GM21723 (cell line): ENCODE results near the gene ADAMTS2.

Source experiments
- ATAC-seq: cut with Tn5 transposase; IDR thresholded peaks from one replicate; pipeline ENCODE4 v1.9.1; 2021; ENCODE audit warnings: mild to moderate bottlenecking, moderate library complexity; ENCODE audit not compliant: unreplicated experiment

The ADAMTS2 gene

DNA sequence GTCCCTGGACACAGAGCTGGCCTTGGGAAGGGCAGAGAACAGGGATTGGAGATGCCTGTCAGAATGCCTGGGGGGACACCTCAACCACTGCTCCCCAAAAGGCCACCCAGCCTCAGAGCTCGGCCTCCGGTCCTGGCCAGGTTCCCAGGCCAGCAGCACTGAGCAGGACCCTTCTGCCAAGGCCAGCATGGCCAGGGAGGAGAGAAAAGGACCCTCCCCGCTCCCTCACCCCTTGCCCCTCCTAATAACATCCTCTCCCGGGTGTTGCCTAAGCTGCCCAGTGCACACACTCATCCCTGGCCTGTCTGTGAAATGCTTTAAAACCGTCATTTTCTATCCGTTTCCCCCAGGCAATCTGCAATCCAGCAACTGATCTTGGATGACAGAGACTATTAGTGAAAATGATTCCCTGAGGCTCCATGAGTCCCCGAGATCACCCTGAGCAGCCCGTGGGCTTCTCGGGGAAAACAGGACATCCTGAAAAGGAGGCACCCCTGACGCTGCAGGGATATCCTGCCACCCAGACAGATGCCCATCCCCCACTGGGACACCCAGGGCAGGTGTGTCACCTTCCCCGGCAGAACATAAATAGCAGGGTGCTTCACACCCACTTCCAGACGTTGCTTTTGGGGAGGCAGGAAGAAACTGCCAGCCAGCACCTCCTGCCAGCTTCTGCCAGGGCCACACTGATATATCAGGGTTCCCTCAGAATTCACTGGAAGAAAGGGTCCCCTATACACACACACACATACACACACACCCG is 75.3 kb downstream of the ADAMTS2 start:
- ATAC-seq, result no peak

DNA sequence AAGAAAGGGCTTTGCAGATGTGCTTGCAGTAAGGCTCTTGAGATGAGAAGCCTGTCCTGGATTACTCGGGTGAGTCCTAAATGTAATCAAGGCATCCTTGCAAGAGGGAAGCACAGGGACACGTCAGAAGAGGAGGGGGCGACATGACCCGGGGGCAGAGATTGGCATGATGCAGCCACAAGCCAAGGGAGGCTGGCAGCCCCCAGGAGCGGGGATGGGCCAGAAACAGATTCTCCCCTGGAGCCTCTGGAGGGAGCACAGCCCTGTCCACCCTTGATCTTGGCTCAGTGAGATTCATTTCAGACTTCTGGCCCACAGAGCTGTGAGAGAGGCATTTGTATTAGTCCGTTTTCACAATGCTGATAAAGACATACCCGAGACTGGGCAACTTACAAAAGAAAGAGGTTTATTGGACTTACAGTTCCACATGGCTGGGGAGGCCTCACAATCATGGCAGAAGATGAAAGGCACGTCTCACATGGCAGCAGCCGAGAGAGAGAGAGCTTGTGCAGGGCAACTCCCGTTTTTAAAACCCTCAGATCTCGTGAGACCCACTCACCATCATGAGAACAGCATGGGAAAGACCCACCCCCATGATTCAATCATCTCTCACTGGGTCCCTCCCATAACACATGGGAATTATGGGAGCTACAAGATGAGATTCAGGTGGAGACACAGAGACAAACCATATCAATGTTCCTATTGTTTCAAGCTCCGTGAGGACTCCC is 76.1 kb downstream of the ADAMTS2 start:
- ATAC-seq, result no peak

DNA sequence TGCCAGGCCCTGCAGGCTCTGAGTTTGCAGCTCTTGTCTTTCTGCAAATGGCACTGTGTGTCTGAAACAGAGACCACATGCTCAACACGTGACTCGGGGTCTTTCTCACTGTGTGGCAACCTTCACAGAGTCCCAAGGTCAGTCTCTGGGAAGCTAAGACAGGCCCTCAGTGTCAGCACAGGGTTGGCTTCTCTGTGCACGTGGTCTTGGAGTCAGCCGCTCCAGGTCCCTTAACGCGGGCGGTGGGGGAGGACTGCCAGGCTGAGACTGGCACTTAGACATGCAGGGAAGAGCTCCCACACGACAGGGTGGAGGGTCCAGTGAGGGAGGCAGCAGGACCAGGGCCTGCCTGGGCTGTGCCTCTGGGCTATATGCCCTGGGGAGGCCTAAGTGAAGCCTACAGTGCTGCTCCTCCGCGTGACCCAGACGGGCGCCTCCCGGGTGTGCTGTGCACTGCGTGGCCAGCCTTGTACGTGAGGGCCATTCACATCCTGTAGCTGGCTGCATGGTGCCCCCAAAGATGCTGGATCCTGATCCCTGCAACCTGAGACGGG is 76.8 kb downstream of the ADAMTS2 start:
- no peak for ATAC-seq

DNA sequence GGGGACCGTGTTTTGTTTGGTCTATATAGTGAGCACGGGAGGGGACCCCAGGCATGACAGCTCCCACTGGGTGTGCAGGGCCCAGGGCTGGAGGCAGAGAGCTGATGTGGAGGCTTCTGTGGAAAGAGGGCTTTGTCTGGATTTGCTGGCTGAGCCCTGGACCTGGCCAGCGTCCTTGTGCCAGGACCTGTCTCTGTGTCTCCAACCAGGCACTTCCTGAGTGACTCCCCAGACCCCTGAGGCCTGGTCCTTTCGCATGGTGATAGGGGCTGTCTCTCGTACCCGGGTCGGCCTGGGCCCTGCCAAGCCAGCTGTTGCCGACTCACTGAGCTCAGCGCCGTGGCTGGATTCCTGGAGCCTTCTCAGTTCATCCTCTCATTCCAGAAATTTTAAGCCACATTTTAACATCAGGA is 77.6 kb downstream of the ADAMTS2 start:
- ATAC-seq, result no peak

DNA sequence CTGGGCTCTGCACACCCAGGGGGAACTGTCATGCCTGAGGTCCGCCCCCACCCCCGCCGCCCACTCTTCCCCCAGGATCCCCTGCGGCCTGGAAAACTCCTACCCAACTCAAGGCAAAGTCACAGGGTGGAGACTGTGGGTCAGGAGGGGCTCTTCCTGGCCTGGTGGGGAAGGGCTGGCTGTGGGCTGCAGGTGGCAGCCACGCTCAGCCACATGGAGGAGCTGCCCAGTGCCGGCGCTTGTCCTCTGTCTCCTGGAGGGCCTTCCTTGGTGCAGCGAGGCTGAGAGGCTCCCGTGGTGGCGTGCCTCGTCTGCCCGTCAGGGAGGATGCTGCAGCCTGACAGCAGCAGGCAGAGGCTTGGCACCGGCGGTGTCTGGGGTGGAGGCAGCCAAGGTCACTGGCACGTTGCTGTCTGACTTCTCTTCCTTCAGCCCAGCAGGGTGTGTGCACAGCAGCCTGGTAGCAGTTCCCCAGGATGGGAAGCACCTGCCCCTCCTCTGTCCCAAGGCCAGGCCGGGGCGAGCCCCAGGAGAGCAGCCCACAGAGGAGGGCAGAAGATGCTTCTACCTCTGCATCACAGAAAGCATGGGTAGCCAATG is 78.1 kb downstream of the ADAMTS2 start:
- ATAC-seq, result no peak

DNA sequence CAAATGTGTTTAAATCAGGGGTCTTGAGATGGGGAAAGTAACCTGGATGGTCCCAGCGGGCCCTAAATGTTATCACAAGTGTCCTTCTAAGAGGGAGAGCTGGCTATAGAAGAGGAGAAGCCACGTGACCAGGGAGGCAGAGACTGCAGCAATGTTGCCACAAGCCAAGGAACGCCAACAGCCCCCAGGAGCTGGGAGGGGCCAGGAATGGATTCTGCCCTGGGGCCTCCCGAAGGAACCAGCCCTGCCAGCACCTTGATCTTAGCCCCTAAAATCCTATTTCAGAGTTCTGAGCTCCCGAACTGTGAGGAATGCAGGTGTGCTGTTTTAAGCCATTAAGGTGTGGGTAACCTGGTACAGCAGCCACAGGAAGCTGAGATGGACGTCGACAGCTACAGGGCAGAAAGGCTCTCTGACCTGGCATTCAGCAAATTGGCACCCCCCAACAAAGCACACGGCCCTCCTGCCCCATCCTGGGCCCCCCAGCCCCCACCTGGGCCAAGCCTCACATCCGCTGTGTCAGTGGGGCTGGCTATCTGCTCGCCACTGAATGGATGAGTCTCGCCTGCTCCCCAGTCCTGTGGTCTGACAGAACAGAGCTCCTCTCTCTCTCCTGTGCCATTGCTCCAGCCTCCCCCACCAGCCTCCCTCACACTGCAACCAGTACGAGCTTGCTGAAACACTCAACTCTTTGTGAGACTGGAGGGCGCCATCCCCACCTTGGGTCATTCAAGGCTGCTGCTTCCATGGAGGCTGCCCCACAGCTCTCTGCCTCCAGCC is 78.8 kb downstream of the ADAMTS2 start:
- ATAC-seq, result no peak

DNA sequence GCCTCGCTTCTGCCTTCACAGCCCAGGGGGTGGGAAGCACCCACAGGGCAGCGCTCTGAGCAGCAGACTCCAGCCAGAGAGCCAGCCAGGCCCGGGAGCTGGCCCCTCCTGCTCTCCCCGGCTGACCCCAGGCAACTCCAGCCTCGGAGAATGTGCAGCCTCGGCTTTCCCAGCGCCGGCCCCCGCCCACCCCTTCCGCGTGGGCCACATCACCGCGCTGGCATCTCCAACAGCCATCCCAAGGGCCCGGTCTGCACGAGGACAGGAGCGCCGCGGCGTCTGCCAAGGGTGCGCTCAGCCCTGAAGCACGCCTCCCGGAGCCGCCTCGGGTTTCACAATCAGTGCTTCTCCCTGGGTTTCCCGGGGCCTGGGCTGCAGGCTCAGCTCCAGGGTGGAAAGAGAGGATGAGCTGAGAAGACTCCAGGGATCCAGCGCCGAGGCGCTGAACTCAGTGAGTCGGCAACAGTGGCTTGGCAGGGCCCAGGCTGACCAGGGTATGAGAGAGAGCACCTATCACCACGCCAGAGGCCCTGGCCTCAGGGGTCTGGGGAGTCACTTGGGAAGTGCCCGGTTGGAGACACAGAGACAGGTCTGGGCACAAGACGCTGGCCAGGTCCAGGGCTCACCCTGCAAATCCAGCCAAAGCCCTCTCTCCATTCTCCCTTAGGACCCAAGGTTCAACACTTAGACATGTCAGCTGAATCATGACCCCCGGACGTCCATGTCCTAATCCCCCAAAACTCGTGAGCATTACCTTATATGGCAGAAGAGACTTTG is 79.6 kb downstream of the ADAMTS2 start:
- ATAC-seq, result no peak

DNA sequence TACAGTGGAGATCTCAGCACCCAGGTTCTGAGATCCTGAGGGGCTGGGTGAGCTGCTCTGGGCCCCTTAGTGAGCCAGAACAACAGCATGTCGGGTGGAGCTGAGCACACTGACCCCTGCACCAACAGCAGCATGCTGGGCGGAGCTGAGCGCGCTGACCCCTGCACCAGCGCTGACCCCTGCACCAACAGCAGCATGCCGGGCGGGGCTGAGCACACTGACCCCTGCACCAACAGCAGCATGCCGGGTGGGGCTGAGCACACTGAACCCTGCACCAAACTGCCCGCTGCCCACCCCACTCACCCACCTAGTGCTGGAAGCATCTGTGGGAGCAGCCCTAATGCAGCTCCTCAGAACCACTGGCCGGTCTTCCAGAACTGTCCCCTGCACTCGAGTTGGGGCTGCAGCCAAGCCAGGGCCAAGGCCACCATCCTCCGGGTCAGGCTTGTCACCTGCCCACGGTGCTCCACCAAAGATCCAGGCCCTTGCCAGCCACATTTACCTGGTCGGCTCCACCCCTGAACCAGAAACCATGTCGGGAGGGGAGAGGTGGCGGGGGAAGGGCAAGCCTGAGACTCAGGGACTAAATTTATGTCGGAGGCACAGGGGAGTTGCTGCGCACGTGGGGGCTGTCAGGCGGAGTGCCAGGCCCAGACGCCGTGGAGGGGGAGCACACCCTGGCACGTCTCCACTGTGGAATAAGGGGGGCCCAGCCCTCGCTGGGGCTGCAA is 80.3 kb downstream of the ADAMTS2 start:
- ATAC-seq, result no peak

DNA sequence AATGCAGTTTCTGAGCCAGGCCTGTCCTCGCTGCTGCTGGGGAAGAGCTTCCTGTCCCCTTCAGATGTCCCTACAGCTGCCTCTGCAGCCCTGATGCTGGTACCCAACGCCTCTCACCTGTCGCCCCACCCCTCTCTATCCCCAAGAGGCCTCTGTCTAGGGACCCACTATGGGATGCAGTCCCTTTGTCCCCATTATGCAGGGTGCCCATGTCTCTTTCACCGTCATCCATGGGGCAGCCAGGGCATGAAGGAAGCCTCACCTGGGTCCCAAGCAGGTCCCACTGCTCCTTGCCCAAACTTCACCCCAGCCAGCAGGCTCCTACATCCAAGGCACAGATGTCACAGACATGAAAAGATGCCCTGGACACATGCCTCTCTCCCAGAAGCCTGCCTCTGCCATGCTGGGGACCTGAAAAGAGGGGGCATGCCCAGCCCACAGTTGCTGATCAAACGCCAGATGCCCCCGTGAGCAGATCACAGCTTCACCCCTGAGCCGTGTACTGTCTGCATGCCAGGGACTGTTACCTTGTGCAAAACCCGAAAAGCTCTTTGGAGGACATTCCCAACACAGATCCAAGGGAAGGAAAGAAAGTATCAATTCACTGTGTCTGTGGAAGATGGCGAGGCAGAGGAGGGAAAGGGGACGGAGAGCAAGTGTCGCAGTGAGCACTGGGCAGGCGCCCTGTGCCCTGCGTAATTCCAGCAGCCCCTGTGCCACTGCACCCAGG is 81.0 kb downstream of the ADAMTS2 start:
- ATAC-seq, result no peak

DNA sequence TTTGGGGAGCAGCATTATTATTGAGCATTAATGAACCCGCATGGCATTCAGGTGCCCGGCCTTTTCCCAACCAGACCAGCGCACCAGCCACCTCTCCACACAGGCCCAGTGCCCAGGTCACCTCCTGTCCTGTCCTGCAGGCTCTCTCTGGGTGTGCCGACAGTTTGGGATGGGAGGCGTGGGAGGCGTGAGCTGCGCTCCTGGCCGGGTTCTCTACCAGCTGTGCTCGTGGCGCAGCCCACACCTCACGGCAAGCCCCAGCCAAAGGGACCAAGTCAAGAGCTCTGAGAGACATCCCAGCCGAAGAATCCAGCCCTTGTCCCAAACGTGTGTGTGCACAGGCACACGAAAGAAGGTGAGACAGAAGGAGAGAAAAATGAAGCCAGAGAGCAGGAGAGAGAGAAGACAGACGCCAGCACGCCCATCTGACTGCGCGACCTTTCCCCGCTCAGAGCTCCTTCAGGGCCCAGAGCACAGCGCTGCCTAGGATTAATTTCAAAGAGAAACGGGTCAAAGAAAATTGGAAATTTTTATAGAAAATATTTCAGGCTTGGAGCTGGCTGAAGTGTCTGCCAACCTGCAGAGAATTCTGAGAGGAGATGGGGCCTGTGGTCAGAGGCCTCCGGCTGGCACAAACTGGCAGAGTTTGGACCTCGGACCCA is 81.7 kb downstream of the ADAMTS2 start:
- no peak for ATAC-seq

DNA sequence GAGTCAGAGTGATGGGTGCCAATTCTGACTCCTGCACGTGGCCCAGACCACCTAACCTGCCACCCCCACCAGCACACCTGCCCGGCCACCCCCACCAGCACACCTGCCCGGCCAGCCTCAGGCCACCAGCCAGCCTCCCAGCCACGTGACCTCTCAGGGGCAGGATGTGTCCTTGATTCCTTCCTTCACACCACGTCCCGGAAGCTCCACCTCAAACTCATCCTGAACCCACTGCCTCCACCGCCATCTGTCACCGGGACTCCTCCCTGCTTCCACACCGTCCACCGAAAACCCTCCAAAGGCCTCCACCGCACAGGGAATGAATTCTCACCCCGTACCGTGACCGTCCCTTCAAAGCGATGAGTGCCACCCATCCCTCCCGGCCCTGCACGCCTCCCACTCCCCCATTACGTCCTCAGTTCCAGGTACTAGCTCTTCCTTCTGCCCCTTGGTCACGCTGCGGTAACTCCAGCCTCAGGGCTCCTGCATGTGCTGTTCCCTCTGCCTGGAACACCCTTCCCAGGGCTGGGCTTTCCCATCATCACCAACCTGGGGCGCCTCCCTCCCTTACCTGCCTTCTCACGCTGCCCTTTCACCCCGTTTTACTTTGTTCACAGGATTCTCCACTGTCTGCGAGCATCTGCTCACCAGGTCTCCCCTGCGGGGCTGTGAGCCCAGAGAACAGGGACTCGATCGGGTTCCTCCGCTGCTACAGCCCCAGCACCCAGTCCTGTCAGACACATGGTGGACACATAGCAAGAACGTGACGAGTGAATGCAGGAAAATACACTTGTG is 82.9 kb downstream of the ADAMTS2 start:
- ATAC-seq, result no peak

DNA sequence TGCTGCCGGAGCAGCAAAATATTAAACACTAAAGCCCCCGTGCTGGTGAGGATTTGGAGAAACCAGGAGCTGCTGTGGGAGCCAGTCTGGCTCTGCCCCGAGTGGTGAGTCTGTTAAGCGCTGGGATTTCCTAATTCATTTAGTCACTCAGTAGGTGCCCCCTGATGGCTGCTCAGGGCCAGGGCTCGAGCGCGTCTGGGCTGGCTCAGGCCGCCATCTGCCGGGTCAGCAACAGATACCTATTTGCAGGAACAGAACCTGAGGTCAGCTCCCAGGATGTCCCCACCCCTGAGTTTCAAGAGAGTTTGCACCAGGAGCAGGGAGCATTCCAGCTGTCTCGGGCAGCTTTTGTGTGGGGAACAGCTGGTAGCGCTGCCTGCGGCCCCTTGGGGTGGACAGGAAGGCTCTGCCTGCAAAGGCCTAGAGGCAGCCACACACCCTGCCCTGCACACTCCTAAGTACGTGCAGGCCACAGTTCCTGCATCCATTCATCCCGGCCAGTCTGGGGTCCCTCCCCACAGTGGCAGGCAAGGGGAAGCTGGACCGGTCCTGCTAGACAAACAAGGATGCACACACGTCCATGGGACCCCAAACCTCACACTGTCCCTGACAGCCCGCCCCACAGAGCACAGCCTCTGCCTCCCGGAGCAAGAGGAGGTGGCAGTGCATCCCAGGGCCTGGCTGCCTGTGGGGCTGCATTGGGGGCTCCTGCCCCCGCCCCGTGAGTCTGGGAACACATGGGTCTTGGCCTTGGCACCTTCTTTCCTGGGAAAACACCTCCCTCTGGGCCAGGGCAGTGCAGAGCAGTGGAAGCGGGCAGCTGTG is 83.7 kb downstream of the ADAMTS2 start:
- no peak for ATAC-seq

DNA sequence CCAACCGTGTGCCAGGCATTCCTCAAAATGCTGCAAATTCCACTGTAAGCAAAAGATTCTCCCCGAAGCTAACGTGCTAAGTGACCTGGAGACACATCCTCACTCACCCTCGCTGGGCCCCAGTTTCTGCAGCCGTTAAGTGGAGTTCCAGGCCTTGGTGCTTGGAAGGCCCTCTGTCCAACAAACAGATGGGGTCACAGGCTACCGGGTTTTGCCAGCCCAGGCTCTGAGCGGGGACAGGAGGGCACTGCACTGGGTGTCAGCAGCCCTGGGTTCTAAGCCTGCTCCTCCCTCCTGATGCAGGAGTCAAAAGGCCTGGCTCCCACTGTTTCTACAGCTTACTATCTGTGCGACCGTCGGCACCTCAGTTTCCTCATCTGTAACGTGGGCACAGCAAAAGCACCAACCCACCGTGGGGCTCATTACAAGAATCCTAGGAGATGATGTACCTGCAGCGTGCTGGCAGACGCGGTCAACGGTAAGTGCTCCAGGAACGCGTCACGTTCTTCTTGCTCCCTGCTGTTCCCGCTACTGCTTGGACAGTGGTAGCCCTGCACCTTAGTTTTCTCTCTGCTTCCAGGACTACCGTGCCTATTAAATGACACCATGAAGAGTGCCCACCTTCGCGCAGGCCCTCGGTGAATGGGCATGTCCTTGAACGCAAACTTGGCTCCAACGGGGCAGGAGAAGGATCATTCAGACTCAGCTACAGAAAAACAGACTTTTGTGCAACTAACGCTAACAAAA is 84.8 kb downstream of the ADAMTS2 start:
- no peak for ATAC-seq

DNA sequence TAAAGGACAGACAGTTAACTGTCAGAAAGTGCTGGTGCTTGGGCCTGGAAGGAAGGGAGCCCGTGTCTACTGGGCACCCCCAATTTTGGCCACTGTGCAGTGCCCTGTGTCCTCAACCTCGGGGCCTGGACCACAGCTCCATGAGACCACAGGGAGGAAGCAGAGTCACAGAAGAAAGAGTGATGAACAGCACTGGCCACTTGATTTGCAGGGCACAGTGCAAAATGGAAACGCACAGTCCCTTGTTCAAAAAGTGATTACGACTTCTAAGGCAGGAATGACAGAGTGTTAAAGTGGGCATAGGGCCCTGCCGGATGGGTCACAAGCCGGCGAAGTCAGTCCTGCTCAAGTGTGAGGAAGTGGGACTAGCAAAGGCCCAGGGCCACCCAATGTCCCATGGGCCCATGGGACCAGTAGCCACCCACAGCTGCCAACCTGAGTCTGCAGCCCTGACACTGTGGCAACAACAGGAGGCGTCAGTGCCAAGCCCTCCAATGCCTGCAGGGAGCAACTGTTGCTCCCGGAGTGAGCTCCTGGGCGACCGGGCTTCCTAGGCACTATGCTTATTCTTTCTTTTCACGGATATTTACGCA is 85.4 kb downstream of the ADAMTS2 start:
- ATAC-seq, result no peak

DNA sequence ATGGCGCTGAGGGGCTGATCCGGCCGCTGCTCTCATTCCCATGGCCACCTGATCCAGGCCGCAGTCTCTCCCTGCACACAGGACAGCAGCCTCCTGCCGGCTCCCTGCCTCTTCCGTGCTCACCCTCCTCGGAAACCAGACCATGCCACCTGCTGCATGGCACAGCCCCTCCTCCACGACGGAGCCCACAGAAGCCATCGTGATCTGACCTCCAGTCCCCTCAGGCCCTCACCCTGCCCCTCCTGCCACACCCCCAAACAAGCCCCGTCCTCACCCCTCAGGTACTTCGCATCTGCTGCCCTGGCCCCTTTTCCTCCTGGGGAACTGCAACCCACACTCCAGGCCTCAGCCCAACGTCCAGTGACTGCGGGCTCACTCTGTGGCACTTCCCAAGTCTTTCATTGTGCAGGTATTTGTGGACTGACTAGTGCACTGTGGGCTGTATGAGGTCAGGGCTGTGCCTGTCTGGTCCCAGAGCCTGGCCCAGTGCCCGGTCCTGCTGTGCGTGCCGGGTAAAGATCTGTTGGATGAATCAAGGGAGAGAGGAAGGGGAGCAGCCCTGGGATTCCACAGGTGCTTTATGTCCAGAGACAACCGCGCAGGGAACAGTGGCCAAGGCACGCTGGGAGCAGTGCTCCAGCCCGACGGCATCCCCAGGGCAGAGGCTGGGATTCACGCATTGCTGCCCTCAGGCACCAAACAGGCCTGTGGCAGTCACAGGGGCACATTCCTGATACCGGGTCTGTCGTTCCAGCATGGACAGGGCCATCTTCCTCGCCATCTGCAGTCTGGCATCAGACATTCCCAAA is 86.1 kb downstream of the ADAMTS2 start:
- no peak for ATAC-seq
